DND-41 (cell line): Measurements from ENCODE around the gene CYP1B1.

Source experiments
- ATAC-seq: fragments of 200-7000 bp; cut with Tn5 transposase; 3 replicates; pipeline ENCODE4 v1.9.1; 2021; ENCODE audit warnings: low read depth; ENCODE audit not compliant: insufficient read depth
- DNase-seq: peaks from one replicate; pipeline ENCODE4 v3.0.0-alpha.2; 2020
- H2AFZ ChIP-seq: 2 replicates; pipeline ENCODE4 v1.6.0; 2012; ENCODE audit warnings: low read depth, low read length
- H3K27ac ChIP-seq: 2 replicates; pipeline ENCODE4 v1.5.1; 2012; ENCODE audit warnings: low read length, inconsistent platforms
- H3K27me3 ChIP-seq: fragments of 200-600 bp; sonication (generic); 2 replicates; pipeline ENCODE4 v1.6.0; 2012; ENCODE audit warnings: low read length, mild to moderate bottlenecking, inconsistent platforms; ENCODE audit not compliant: insufficient read depth, poor library complexity
- H3K36me3 ChIP-seq: 2 replicates; pipeline ENCODE4 v1.5.1; 2012; ENCODE audit warnings: low read length, inconsistent platforms; ENCODE audit not compliant: insufficient read depth
- H3K4me1 ChIP-seq: 2 replicates; pipeline ENCODE4 v1.5.1; 2012; ENCODE audit warnings: mild to moderate bottlenecking, low read length; ENCODE audit not compliant: insufficient read depth
- H3K4me2 ChIP-seq: 2 replicates; pipeline ENCODE4 v1.6.0; 2012; ENCODE audit warnings: mild to moderate bottlenecking, moderate library complexity, low read length, inconsistent platforms; ENCODE audit not compliant: insufficient read depth
- H3K4me3 ChIP-seq, 2 experiments: fragments of 200-600 bp in 1 of 2; shearing (Covaris generic) in 1 of 2; 2 replicates each; pipeline ENCODE4 v1.5.1; 2012 to 2016; ENCODE audit warnings: inconsistent platforms in 2 of 2, low read length in 2 of 2, mild to moderate bottlenecking in 2 of 2, low read depth in 1 of 2, moderate library complexity in 1 of 2
- H3K79me2 ChIP-seq: 2 replicates; pipeline ENCODE4 v1.6.0; 2012; ENCODE audit warnings: low read length, inconsistent platforms; ENCODE audit not compliant: insufficient read depth
- H3K9ac ChIP-seq: 2 replicates; pipeline ENCODE4 v1.6.0; 2012; ENCODE audit warnings: low read depth, mild to moderate bottlenecking, inconsistent platforms, low read length, moderate library complexity
- H3K9me3 ChIP-seq: 2 replicates; pipeline ENCODE4 v1.5.1; 2012; ENCODE audit warnings: low read length, moderate library complexity, mild to moderate bottlenecking, inconsistent platforms; ENCODE audit not compliant: insufficient read depth, severe bottlenecking
- H4K20me1 ChIP-seq: 2 replicates; pipeline ENCODE4 v1.6.0; 2012; ENCODE audit warnings: low read length; ENCODE audit not compliant: insufficient read depth
- CTCF ChIP-seq: IDR thresholded peaks from 2 replicates; pipeline ENCODE4 v1.5.1; 2012; ENCODE audit warnings: borderline replicate concordance, low read length, moderate library complexity, mild to moderate bottlenecking; ENCODE audit not compliant: poor library complexity, severe bottlenecking; ENCODE audit errors: extremely low read depth
- EZH2 ChIP-seq: IDR thresholded peaks from 3 replicates; pipeline ENCODE4 v1.6.1; 2012; ENCODE audit warnings: borderline replicate concordance, low read depth, mild to moderate bottlenecking, moderate library complexity, low read length, inconsistent platforms; ENCODE audit not compliant: severe bottlenecking

Gene CYP1B1

DNA sequence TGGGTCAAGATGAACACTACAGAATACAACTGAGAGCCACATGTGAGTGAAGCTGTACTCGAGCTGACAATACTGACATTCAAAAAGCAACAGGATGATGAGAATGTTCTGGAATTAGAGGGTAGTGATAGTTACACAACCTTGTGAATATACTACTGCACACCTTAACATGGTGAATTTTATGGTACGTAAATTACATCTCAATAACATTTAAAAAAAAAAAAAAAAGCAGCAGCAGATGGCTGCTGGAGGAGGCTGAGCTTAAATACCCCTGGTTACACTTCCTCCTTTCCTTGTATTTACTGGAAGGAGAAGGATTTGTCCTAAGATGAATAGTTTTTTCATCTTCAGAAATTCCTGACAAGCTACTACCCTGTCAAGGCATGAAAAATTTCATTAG, 45.5 kb upstream of the CYP1B1 start:
- H3K27me3 ChIP-seq = peaks cover 17% of the 10 kb centered on the region
- H3K9me3 ChIP-seq = no peaks in the 10 kb centered on the region
- H4K20me1 ChIP-seq = no peaks in the 10 kb centered on the region
- TF ChIP-seq CTCF (no peak), EZH2 (no peak)
- no peaks in the 10 kb centered on the region for H3K79me2 ChIP-seq
- no peaks in the 10 kb centered on the region for H3K4me1 ChIP-seq
- no peak for DNase-seq
- no peaks in the 10 kb centered on the region for H3K36me3 ChIP-seq
- no peak overlapping the region for H2AFZ ChIP-seq
- H3K4me2 ChIP-seq = no peak overlapping the region
- H3K4me3 ChIP-seq = no peak overlapping the region
- no peak overlapping the region for H3K27ac ChIP-seq
- no peak for ATAC-seq
- H3K9ac ChIP-seq = no peak overlapping the region

- H3K9me3 ChIP-seq = no peaks in the 10 kb centered on the region
- no peak overlapping the region for H3K4me2 ChIP-seq
- no peak overlapping the region for H3K27ac ChIP-seq
- no peaks in the 10 kb centered on the region for H3K4me1 ChIP-seq
- no peak overlapping the region for H2AFZ ChIP-seq
- H3K27me3 ChIP-seq = peaks cover 17% of the 10 kb centered on the region
- H4K20me1 ChIP-seq = no peaks in the 10 kb centered on the region
- H3K79me2 ChIP-seq = no peaks in the 10 kb centered on the region
- no peak overlapping the region for H3K9ac ChIP-seq
- no peaks in the 10 kb centered on the region for H3K36me3 ChIP-seq
- DNase-seq (no peak), ATAC-seq (no peak)
- TF ChIP-seq CTCF (no peak), EZH2 (no peak)
- no peak overlapping the region for H3K4me3 ChIP-seq
Measured at GRCh38 chr2:38120829-38121228, 44.9 kb upstream of the CYP1B1 start.

DNA sequence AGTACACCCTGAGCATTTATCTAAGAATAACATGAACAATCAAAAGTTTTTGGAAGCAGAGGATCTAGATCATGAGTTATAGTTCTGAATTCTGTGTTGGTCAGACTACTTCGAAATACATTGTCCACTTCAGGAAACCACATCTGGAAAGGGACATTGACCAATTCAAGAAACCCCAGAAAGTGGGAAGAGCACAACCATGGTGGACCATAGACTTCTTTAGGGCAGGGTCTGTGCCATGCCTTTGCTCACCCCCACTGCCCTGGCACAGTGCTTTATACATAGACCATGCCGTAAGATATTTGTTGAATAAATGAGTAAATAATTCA, 44.3 kb upstream of the CYP1B1 start:
- Histone ChIP-seq H3K9me3 (no peaks in the 10 kb centered on the region), H3K4me1 (no peaks in the 10 kb centered on the region), H3K9ac (no peak overlapping the region), H3K79me2 (no peaks in the 10 kb centered on the region), H3K27ac (no peak overlapping the region), H3K27me3 (peaks cover 17% of the 10 kb centered on the region), H3K4me2 (no peak overlapping the region), H3K36me3 (no peaks in the 10 kb centered on the region), H2AFZ (no peak overlapping the region), H4K20me1 (no peaks in the 10 kb centered on the region), H3K4me3 (no peak overlapping the region)
- no peak for ATAC-seq
- DNase-seq = no peak
- no peak for TF ChIP-seq CTCF
- TF ChIP-seq EZH2 = no peak

GRCh38 chr2:38116762-38117161, 40.8 kb upstream of the CYP1B1 start:
- H4K20me1 ChIP-seq = no peaks in the 10 kb centered on the region
- TF ChIP-seq CTCF = no peak
- TF ChIP-seq EZH2 = no peak
- H3K9ac ChIP-seq = no peak overlapping the region
- DNase-seq = no peak
- no peaks in the 10 kb centered on the region for H3K9me3 ChIP-seq
- no peaks in the 10 kb centered on the region for H3K4me1 ChIP-seq
- H3K36me3 ChIP-seq = no peaks in the 10 kb centered on the region
- no peak overlapping the region for H3K27ac ChIP-seq
- no peak overlapping the region for H3K4me2 ChIP-seq
- no peak for ATAC-seq
- H3K27me3 ChIP-seq = peaks cover 11% of the 10 kb centered on the region
- H3K79me2 ChIP-seq = no peaks in the 10 kb centered on the region
- H3K4me3 ChIP-seq = no peak overlapping the region
- no peak overlapping the region for H2AFZ ChIP-seq
